Embryonic facial prominence (tissue), 1 donor: ENCODE data around the gene ZNF70.
"Not testable (repeated sequence)": the region's sequence is repeated elsewhere in the genome, so short reads cannot be mapped to it uniquely, and the experiment has no call there.

Source experiments
- DNase-seq: peaks from one replicate; pipeline ENCODE4 v3.0.0-alpha.2; 2016; ENCODE audit errors: extremely low spot score

Gene ZNF70

GRCh38 chr22:23756891-23757290 lies 6.0 kb upstream of the ZNF70 start:
- no peak for DNase-seq

DNA sequence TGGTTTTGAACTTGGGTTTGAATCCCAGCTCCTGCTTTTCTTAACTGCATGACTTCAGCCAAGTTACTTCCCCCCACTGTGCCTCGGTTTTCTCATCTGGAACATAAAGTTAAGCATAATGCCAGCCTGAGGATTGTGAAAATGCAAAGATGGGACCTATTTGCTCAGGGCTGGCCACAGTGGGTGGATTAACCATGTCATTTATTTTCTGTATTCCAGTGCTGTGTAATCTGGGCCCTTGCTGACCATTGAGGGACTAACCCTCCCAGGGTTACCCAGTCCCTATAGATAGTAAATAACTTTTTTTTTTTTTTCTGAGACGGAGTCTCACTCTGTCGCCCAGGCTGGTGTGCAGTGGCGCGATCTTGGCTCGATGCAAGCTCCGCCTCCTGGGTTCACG lies 4.8 kb upstream of the ZNF70 start:
- no peak for DNase-seq

DNA sequence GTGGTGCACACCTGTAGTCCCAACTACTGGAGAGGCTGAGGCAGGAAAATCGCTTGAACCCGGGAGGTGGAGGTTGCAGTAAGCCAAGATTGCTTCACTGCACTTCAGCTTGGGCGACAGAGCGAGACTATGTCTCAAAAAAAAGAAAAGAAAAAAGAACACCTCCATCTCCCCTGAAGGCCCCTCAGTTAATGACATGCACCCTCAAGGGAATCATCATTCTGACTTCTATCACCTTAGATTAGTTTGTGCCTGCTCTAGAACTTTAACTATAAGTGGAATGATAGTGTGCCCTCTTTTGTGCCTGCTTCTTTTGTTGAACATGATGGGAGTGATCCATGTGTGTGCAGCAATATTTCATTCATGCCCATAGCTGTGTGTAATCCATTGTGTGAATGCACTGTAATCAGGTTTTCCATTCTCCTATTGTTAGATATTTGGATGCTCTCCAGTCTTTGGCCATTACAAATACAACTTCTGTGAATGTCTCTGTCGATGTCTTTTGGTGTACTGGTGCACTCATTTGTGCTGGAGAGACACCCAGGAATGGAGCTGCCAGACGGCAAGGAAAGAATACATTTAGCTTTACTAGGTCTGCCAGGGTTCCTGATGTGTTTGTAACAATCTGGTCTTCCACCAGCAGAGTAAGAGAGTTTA lies 4.2 kb upstream of the ZNF70 start:
- DNase-seq: no peak

DNA sequence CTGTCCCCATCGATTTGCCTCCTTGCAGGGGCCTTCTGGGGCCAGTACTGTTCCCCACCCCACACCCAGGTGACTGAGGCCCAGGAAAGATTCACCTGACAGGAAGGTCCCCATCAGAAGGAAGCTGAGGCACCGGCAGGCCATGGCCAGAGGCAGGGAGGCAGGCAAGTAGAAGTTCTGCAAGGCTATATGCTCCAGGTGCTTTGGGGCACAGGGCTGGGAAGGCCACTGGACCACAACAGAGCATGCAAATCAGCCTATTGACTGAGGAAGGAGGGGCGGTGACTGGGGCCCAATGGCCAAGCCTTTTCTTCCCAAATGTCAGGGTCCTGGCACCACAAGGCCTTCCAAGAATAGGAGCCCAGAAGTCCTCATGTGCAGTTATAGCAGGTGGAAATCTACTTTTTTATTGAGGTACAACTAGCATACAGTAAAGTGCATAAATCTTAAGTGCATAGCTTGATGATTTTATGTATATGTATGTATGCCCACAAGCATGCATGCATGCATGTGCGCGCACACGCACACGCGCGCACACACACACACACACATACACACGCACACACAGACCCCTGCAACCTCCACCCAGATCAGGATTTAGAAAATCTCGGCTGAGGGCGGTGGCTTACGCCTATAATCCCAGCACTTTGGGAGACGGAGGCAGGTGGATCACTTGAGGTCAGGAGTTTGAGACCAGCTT lies 3.5 kb upstream of the ZNF70 start, which contains the start of gene VPREB3:
Gene VPREB3, minus strand, starts transcription at position 206 of the 700 bp plus-strand sequence. Its CDS starts 62 bp downstream, at position 144.
- DNase-seq: no peak

DNA sequence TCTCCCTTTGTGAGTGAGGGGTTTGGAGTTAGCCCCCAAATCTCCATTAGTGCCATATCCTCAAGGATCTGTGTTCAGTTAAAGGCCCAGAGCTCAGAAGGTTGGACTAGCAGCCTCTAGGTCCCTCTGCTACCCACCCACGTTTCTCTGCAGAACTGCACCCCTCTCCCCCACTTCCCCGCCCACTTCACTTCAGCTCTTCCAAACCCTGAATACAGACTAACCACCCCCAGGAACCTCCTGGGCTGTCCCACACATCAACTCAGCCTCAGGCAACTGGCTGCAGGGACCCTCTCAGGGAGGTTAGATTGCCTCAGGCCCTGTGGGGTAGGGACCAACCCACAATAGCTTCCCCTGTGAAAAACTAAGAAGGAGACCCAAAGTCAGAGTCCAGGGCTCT lies 2.5 kb upstream of the ZNF70 start:
- DNase-seq: no peak

DNA sequence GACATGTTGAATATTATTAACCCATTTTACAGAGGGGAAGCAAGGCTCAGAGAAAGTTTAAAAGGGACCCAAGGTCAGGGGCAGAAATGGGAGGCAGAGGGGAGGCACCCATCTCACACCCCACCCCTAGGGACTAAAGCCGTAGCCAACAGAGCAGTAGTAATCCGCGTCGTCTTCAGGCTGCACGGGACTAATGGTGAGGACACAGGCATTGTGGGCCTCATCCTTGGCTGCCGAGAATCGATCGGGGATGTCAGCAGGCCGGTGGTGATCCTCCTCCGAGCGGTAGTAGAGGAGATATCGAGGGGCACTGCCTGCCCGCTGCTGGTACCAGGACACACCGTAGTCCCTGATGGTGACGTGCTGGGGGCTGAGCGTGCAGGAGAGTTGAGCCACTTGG lies 1.8 kb upstream of the ZNF70 start:
- DNase-seq: no peak

DNA sequence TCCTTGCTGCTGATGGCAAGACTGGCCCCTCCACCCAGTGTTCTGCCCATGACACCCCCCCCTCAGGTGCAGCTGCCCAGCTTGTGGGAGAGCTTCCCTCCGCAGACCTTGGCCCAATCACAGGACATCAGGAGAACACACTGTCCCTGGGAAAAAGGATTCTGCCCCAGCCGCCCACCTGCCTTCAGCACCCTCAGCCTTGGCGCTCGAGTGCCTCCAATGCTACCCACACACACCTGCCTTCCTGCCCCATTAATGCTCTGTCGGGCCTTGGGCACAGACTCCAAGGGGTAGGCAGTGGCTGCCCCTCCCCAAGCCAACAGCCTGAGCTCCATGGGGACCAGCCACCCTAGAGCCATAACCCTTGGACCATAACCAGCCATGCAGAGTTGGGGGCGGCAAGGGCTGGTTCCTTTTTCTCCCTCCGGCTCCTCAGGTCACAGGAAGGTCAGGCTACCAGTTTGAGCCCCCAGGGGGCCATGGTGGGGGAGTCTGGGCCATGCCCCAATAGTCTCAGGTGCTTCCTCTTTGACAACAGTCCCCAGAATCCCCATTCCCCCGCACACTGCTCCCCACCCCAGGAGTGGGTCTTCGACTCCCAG lies 1.3 kb upstream of the ZNF70 start:
- no peak for DNase-seq

DNA sequence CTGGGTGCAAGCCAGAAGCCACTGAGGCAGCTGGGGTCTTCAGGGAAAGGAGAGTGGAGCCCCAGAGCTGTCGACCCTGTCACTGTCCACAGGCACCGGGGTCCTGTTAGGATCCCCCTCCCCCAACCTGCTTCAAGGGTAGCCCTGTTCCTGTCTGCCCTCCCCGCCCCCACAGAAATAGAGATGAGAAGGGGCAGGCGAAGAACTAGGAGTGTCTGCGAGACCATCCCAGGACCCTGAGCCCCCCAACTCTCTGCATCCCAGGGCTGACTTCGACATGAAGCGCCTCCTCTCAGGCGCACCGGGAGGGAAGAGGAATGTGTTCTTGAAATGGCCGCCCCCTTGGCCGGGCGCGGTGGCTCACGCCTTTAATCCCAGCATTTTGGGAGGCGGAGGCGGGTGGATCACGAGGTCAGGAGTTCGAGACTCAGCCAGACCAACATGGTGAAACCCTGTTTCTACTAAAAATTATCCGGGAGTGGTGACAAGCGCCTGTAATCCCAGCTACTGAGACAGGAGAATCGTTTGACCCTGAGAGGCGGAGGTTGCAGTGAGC lies 607 bp upstream of the ZNF70 start:
- DNase-seq: no peak

DNA sequence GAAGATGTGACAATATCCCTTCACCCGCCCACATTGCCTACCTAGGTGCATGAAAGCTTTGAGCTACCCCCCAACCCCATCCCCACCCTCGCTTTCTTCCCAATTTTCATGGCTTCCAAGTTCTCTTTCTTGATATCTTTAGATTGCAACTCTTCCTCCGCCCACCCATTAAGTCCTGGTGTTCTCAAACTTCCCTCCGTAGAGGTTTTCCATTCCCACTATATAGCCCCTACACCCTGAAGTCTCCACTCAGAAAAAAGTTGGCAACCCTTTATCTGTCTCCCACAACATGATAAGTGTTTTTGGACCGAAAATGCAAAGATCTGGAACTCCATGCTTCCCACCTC lies 572 bp downstream of the ZNF70 start:
- no peak for DNase-seq

GRCh38 chr22:23749841-23750301 lies 1.0 kb downstream of the ZNF70 start:
- DNase-seq: no peak

GRCh38 chr22:23745791-23746190 lies 5.1 kb downstream of the ZNF70 start:
- no peak for DNase-seq

DNA sequence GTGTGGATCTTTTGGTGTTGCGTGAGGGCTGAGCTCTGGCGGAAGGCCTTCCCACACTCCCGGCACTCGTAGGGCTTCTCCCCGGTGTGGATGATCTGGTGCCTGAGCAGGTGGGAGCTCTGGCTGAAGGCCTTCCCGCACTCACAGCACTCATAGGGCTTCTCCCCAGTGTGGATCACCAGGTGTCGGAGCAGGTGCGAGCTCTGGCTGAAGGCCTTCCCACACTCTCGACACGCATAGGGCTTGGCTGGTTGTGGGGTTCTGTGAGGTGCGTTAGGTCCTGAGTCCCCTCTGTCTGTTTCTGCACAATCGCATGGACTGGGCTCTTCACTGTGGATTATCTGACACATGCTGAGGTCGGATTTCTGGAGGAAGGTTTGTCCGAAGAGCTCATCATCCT lies 6.4 kb downstream of the ZNF70 start:
- no peak for DNase-seq

GRCh38 chr22:23744001-23744400 lies 6.9 kb downstream of the ZNF70 start:
- DNase-seq: no peak

- no peak for DNase-seq
Observed at GRCh38 chr22:23743303-23743705, 7.6 kb downstream of the ZNF70 start.

DNA sequence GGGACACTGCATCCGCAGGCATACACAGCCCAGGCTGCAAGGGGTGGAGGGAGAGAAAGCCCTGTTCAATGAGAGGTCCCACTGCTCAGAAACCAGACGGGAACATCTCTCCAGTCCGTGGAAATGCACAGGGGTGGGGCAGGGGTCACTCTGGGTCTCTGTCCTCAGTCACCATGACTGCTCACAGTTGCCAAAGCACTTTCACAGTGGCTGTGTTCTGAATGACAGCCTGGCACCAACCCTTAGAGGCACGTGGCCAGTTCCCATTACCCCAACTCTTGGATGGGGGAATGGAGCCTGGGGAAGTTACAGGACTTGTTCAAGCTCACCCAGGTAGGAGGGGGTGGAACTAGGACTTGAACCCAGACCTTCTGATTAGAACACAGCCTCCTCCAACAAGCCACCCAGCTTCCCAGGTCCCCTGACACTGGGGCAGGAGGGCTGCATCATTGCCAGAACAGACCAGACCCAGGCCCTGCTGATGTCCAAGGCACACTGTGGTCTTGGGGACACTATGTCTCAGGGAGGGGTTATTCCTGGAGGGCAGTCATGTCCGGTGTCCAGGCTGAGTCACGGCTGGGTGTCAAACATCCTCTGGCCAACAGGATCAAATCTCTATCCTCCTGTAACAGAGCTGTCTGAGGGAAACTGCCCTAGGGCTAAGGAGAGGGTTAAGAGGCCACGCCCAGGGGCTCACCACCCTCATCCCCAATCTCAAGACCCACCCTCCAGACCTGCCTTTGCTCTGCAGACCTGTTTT lies 8.2 kb downstream of the ZNF70 start:
- DNase-seq: no peak

- DNase-seq: no peak
Observed at GRCh38 chr22:23737696-23738095, 13.2 kb downstream of the ZNF70 start.

- not testable (repeated sequence) for DNase-seq
Observed at GRCh38 chr22:23728108-23728507, 22.8 kb downstream of the ZNF70 start.

- no peak for DNase-seq
Observed at GRCh38 chr22:23722724-23723123, 28.2 kb downstream of the ZNF70 start.

DNA sequence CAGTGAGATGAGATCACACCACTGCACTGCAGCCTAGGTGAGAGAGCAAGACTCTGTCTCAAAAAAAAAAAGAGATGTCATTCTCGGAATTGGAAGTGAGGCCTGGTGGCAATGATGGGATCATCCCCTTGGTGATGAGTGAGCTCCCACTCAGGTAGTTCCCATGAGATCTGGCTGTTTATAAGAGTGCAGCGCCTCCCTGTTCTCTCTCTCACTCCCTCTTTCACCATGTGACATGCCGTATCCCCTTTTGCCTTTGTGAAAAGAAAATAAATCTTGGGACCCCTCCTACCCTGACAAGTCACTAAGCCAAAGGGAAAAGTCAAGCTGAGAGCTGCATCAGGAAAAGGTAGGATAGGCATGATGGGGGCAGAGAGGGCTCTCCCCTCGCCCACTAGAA lies 28.8 kb downstream of the ZNF70 start:
- DNase-seq: no peak

- DNase-seq: no peak
Observed at GRCh38 chr22:23720855-23721254, 30.1 kb downstream of the ZNF70 start.

DNA sequence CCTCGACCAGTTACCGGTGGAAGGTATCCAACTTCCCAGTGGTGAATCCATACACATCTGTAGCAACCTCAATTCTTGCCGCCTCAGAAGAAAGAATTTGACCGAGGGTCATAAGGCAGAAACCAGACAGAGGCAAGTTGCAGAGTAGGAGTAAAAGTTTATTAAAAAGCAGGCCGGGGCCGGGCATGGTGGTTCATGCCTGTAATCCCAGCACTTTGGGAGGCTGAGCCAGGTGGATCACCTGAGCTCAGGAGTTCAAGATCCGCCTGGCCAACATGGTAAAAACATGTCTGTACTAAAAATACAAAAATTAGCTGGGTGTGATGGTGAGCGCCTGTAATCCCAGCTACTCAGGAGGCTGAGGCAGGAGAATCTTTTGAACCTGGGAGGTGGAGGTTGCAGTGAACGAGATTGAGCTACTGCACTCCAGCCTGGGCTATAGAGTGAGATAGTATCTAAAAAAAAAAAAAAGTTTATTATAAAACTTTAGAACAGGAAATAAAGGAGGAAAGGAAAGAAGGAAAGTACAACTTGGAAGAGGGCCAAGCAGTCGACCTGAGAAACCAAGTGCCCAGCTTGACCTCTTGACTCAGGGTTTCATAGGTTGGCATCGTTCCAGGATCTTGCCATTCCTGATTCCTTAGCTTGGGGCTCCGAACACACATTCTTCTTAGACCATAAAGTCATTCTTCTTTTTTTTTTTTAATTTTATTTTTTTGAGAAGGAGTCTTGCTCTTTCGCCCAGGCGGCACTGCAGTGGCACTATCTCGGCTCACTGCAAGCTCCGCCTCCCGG lies 32.3 kb downstream of the ZNF70 start:
- no peak for DNase-seq
